GM21737 (cell line): ENCODE data around the gene ABHD15.

Experiments used
- ATAC-seq: cut with Tn5 transposase; IDR thresholded peaks from one replicate; pipeline ENCODE4 v1.9.1; 2021; ENCODE audit warnings: mild to moderate bottlenecking, moderate library complexity; ENCODE audit not compliant: unreplicated experiment

Gene ABHD15

GRCh38 chr17:29566473-29567303 lies at the start of gene ABHD15:
TSS of gene ABHD15 (minus strand) at chr17:29567037. CDS start at chr17:29566966, 71 bp downstream.
- peak; percentile 27 for ATAC-seq

GRCh38 chr17:29615492-29616299 lies 48.9 kb upstream of the ABHD15 start:
- ATAC-seq: peak; percentile 49

- no peak for ATAC-seq
Observed at GRCh38 chr17:29615048-29615385, 48.2 kb upstream of the ABHD15 start.

- ATAC-seq: no peak
Observed at GRCh38 chr17:29614349-29615047, 47.7 kb upstream of the ABHD15 start.

GRCh38 chr17:29613856-29614255 lies 47.0 kb upstream of the ABHD15 start:
- no peak for ATAC-seq

GRCh38 chr17:29613352-29613837 lies 46.6 kb upstream of the ABHD15 start:
- peak; percentile 42 for ATAC-seq

GRCh38 chr17:29612404-29613280 lies 45.8 kb upstream of the ABHD15 start:
- no peak for ATAC-seq

- ATAC-seq: no peak
Observed at GRCh38 chr17:29612094-29612403, 45.2 kb upstream of the ABHD15 start.

GRCh38 chr17:29611351-29612093 lies 44.7 kb upstream of the ABHD15 start:
- ATAC-seq: no peak

- no peak for ATAC-seq
Observed at GRCh38 chr17:29610395-29610794, 43.6 kb upstream of the ABHD15 start.

GRCh38 chr17:29608986-29609385 lies 42.1 kb upstream of the ABHD15 start:
- ATAC-seq: no peak

GRCh38 chr17:29607557-29608195 lies 40.8 kb upstream of the ABHD15 start:
- no peak for ATAC-seq

- ATAC-seq: no peak
Observed at GRCh38 chr17:29603109-29603674, 36.4 kb upstream of the ABHD15 start.

- no peak for ATAC-seq
Observed at GRCh38 chr17:29597361-29598172, 30.7 kb upstream of the ABHD15 start.

- no peak for ATAC-seq
Observed at GRCh38 chr17:29596811-29597210, 30.0 kb upstream of the ABHD15 start.

- ATAC-seq: no peak
Observed at GRCh38 chr17:29595943-29596774, 29.3 kb upstream of the ABHD15 start.
